Ovary (tissue), 9 donors: ENCODE results near the gene NUCB1. TPM values are rescaled to one million over a fixed set of nuclear protein-coding genes. Genes with fewer than 3 reads are reported as not detected.
A peak's percentile ranks its signal among the peaks of the same experiment; 100 is the strongest.

Experiments
- DNase-seq, 5 donors: peaks; one replicate each; pipeline ENCODE4 v3.0.0-alpha.2; 2019 to 2020
- H3K27ac ChIP-seq, 2 donors: fragments of 200-600 bp; one replicate each; pipeline versions ENCODE4 v1.5.1 to v1.8.0; 2019 to 2022
- H3K27me3 ChIP-seq: fragments of 200-600 bp; one replicate; pipeline ENCODE4 v1.8.0; 2022
- H3K36me3 ChIP-seq: fragments of 200-600 bp; sonication (generic); one replicate; pipeline ENCODE4 v1.5.1; 2019
- H3K4me1 ChIP-seq: one replicate; pipeline ENCODE4 v1.8.1; 2013; ENCODE audit warnings: mild to moderate bottlenecking, moderate library complexity; ENCODE audit not compliant: insufficient read depth
- H3K4me3 ChIP-seq: fragments of 200-600 bp; sonication (generic); one replicate; pipeline ENCODE4 v1.5.1; 2017
- H3K9me3 ChIP-seq, 2 donors: fragments of 200-600 bp in 1 of 2; sonication (generic) in 1 of 2; one replicate each; pipeline versions ENCODE4 v1.5.1 to v1.8.1; 2013 to 2019; ENCODE audit warnings: mild to moderate bottlenecking in 1 of 2, moderate library complexity in 1 of 2
- CTCF ChIP-seq, 3 donors: fragments of 450-650 bp in 2 of 3; fragments of 200-600 bp in 1 of 3; IDR thresholded peaks; one replicate each; pipeline versions ENCODE4 v1.5.1 to v1.8.0; 2016 to 2022; ENCODE audit warnings: antibody characterized with exemption in 3 of 3, mild to moderate bottlenecking in 1 of 3
- EP300 ChIP-seq: sonication (generic); formaldehyde crosslinking; IDR thresholded peaks from one replicate; pipeline ENCODE4 v1.6.1; 2017; ENCODE audit warnings: antibody characterized with exemption
- POLR2A ChIP-seq: fragments of 450-650 bp; IDR thresholded peaks from one replicate; pipeline ENCODE4 v1.6.1; 2017; ENCODE audit warnings: antibody characterized with exemption, mild to moderate bottlenecking, moderate library complexity
- WGBS, 3 donors: extraction: QIAGEN DNeasy Blood & Tissue Kit in 1 of 3; methylation state at CpG; one replicate each; pipeline versions ENCODE4 v1.1.5 to v1.1.7; 2013 to 2017; 5-methylcytosine and 5-hydroxymethylcytosine counted together
- intact Hi-C, 4 donors: fragments of 100-400 bp; cut with DNase I; formaldehyde crosslinking; loops; one replicate each; pipeline versions ENCODE4 v1.11.0 to v1.15.1; 2022 to 2023
- polyA plus RNA-seq, 2 donors: library from polyadenylated mRNA; stranded (reverse); fragments of 200-250 nt in 1 of 2; fragments of 350-450 nt in 1 of 2; fragmentation: Illumina TruSeq in 1 of 2; extraction: RNeasy Lipid Tissue Mini Kit (QIAGEN cat#74804) in 1 of 2; gene quantifications; one replicate each; pipeline ENCODE4 v1.2.3, GENCODE V29; 2013 to 2014
- total RNA-seq, 7 donors: library from RNA; depleted of rRNA in 2 of 7; stranded (reverse); fragments of >200 nt in 2 of 7; fragmentation: NEBNext Ultra II Directional in 3 of 7; extraction: Animal tissue kit (Norgen Biotek cat#: 25700) in 3 of 7; gene quantifications; one replicate each; pipeline versions ENCODE4 v1.1.0 to v1.2.4, GENCODE V29; 2016 to 2023
- donor health status: DM: no; HTN: no; CAD: no; lungs with moderate emphysema.
- donor health status: DM: no; HTN: no; CAD: no.
- donor health status: Bipolar disorder and iron deficiency.
- donor health status: DM: yes; HTN: yes; CAD: no.
- donor health status: DM: no; HTN: no; CAD: no.
- donor health status: DM: yes; HTN: yes; CAD: no.

Gene NUCB1
- total and polyA plus RNA-seq, 9 donors = 128 to 249 (median 189) TPM

- Histone ChIP-seq H3K36me3 (no peaks in the 10 kb centered on the region), H3K27ac (no peak overlapping the region), H3K9me3 (no peaks in the 10 kb centered on the region), H3K4me1 (peaks cover 7% of the 10 kb centered on the region), H3K4me3 (no peak overlapping the region), H3K27me3 (no peaks in the 10 kb centered on the region)
- intact Hi-C loops = no loop called here
- DNase-seq = no peak
- TF ChIP-seq CTCF (IDR thresholded peaks at IDR 0.05) (no peak), POLR2A (no peak), EP300 (no peak)
- 76 to 81% (median 81%) methylated on average over 7 of the region's 7 CpGs for WGBS, 3 donors
These were observed 37.3 kb upstream of the NUCB1 start for GRCh38 chr19:48862827-48863226.

- Histone ChIP-seq H3K9me3 (no peaks in the 10 kb centered on the region), H3K27me3 (no peaks in the 10 kb centered on the region), H3K27ac (peak overlapping the region in 1 of 2 donors; percentile 90), H3K4me3 (no peak overlapping the region), H3K36me3 (no peaks in the 10 kb centered on the region), H3K4me1 (peaks cover 12% of the 10 kb centered on the region)
- intact Hi-C loops = no loop called here
- no peak for DNase-seq
- WGBS, 3 donors = 54 to 61% (median 58%) methylated on average over 6 of the region's 6 CpGs
- no peak for TF ChIP-seq CTCF (IDR thresholded peaks at IDR 0.05)
- no peak for TF ChIP-seq EP300
- no peak for TF ChIP-seq POLR2A
These were observed 33.4 kb upstream of the NUCB1 start for GRCh38 chr19:48866692-48867091.

- Histone ChIP-seq H3K36me3 (no peaks in the 10 kb centered on the region), H3K27ac (peak overlapping the region; percentile 74 to 90), H3K4me3 (peak overlapping the region; percentile 35), H3K27me3 (no peaks in the 10 kb centered on the region), H3K9me3 (no peaks in the 10 kb centered on the region), H3K4me1 (peaks cover 12% of the 10 kb centered on the region)
- TF ChIP-seq CTCF (IDR thresholded peaks at IDR 0.05) = no peak
- TF ChIP-seq EP300 = no peak
- TF ChIP-seq POLR2A = no peak
- WGBS, 3 donors = 11 to 18% (median 12%) methylated on average over 14 of the region's 14 CpGs
- intact Hi-C loops = no loop called here
- peak in 1 of 5 donors; percentile 55 for DNase-seq
These were observed 32.9 kb upstream of the NUCB1 start for GRCh38 chr19:48867123-48867745.

- TF ChIP-seq CTCF (IDR thresholded peaks at IDR 0.05) (no peak), EP300 (no peak), POLR2A (no peak)
- Histone ChIP-seq H3K4me1 (peaks cover 12% of the 10 kb centered on the region), H3K36me3 (no peaks in the 10 kb centered on the region), H3K9me3 (no peaks in the 10 kb centered on the region), H3K4me3 (peak overlapping the region; percentile 35), H3K27me3 (no peaks in the 10 kb centered on the region), H3K27ac (peak overlapping the region; percentile 74 to 90)
- WGBS, 3 donors = 4 to 10% (median 7%) methylated on average over 7 of the region's 7 CpGs
- peak in 4 of 5 donors; percentile 45 to 59 (median 56) for DNase-seq
- intact Hi-C loops = no loop called here
These were observed 32.4 kb upstream of the NUCB1 start for GRCh38 chr19:48867746-48868113.
